ENCODE data around the gene MIOX. TPM values are rescaled to one million over a fixed set of nuclear protein-coding genes. Genes with fewer than 3 reads are reported as not detected.
A peak's percentile ranks its signal among the peaks of the same experiment; 100 is the strongest.

Gene MIOX
- total and polyA plus RNA-seq, 9 of the 15 experiments (the other 6 are each of a cell fraction or from before 2014, with no cell fraction given): 0.08 TPM; not detected in 8

DNA sequence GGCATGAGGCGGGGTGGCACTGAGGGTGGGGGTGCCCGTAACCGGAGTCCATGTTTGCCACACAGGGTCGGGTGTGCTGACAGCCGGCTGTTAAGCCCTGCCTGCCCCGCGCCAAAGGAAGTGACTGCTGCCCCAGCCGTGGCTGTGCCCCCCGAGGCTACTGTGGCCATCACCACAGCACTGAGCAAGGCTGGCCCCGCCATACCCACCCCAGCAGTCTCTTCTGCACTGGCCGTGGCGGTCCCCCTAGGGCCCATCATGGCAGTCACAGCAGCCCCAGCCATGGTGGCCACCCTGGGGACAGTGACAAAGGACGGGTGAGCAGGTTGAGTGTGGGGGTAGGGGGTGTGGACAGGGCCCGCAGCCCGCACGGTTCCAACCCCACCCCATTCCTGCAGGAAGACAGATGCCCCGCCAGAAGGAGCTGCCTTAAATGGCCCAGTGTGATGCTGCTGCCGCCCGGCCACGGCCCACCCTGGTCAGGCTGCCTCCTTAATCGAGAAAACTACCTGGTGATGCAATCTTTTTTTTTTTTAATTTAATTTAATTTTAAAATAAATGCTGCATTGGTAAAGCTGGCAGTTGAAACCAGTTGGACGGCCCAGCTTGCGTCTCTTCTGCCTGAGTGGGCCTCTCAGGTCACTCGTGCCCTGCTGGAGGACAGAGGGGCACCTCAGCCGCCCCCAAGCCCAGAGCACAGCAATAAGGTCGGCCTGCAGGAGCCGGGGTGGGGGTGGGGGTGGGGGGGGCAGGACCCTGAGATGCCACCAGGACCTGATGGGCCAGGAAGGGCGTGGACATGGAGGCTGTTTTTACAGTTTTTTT is 42.6 kb upstream of the MIOX start:
- no peak overlapping the region for H3K27ac ChIP-seq (ENCODE audit: extremely low read depth, low read depth, low read length)

More for the DNA sequence above, 42.6 kb upstream of the MIOX start:
- no peak overlapping the region for H3K4me2 ChIP-seq (ENCODE audit: insufficient read depth, low read length)
- peaks cover 72% of the 10 kb centered on the region; the same call in 1 of the 3 replicates for H3K36me3 ChIP-seq (ENCODE audit: control insufficient read depth, insufficient read depth, low read length)
- H2AFZ ChIP-seq (ENCODE audit: low read depth, low read length): no peak overlapping the region
- BruUV-seq (replicated peaks): no TSS peak
- peaks cover 0 to 39% of the 10 kb centered on the region in 2 experiments; a peak in 2 of 5 replicates for H3K4me1 ChIP-seq (replicated peaks in 1 of 2; ENCODE audit: control insufficient read depth in 2 of 2, insufficient read depth in 2 of 2, low read length in 2 of 2)
- DNase-seq (ENCODE audit: extremely low read depth in 1 of 4, low spot score in 3 of 4) (no peak), FAIRE-seq (no peak), ATAC-seq (peak; percentile 9; the same call in 2 of the 3 replicates)
- in situ Hi-C loops (cut with MboI) (no loop called here), intact Hi-C loops (cut with micrococcal nuclease) (no loop called here)
- H3K9me3 ChIP-seq (replicated peaks; ENCODE audit: control insufficient read depth, insufficient read depth, low read depth, low read length): no peaks in the 10 kb centered on the region
- H3K27me3 ChIP-seq (ENCODE audit: control insufficient read depth in 2 of 2, insufficient read depth in 2 of 2, low read length in 2 of 2): no peaks in the 10 kb centered on the region
- H3K79me2 ChIP-seq (ENCODE audit: control insufficient read depth, insufficient read depth, low read length): no peaks in the 10 kb centered on the region
- no peak overlapping the region for H3K4me3 ChIP-seq
- WGBS (ENCODE audit: insufficient coverage, low coverage, missing lambda C conversion rate): 91% methylated on average over 13 of the region's 28 CpGs
- H3K9me1 ChIP-seq (ENCODE audit: control insufficient read depth, insufficient read depth, low read length): no peaks in the 10 kb centered on the region
- ChIA-PET CTCF (ENCODE audit: low intra/inter-chr PET ratio) (no interaction called here), POLR2A (interaction anchor here (1.1 kb wide), 1 partner anchor 19 kb away, joined by 3 read pairs; no protein-coding TSS in a partner anchor)
- TF ChIP-seq MYNN (IDR thresholded peaks at IDR 0.05): peak; percentile 11; the same call in 1 of the 2 replicates
- TF ChIP-seq MYNN (CRISPR knock-in tag; IDR thresholded peaks at IDR 0.05): no peak
- no peak for TF ChIP-seq ZNF696 (CRISPR knock-in tag; conservative IDR thresholded peaks at IDR 0.05)
- peak; percentile 70 for TF ChIP-seq POLR2G (IDR thresholded peaks at IDR 0.05; ENCODE audit: low read depth, low read length)
- no peak for TF ChIP-seq CEBPG (CRISPR knock-in tag; IDR thresholded peaks at IDR 0.05)
- TF ChIP-seq CEBPG (tag; conservative IDR thresholded peaks at IDR 0.05 in 1 of 2, IDR thresholded peaks at IDR 0.05 in 1 of 2): 0 out of 4 replicates have a peak, but pooled peaks of 1 of the 2 experiments have one; percentile 22
- TF ChIP-seq RBM22 (IDR thresholded peaks at IDR 0.05; ENCODE audit: low read depth, low read length, poor library complexity, severe bottlenecking): peak; percentile 79
- peak; percentile 37; the same call in 1 of the 2 replicates for TF ChIP-seq POLR2A (conservative IDR thresholded peaks at IDR 0.05)
- TF ChIP-seq TAL1 (IDR thresholded peaks at IDR 0.05): no peak
- TF ChIP-seq ATF3 (IDR thresholded peaks at IDR 0.05): peak; percentile 46
- no peak for TF ChIP-seq ATF3 (CRISPR knock-in tag; conservative IDR thresholded peaks at IDR 0.05)
- no peak for TF ChIP-seq BCLAF1 (IDR thresholded peaks at IDR 0.05; ENCODE audit: borderline replicate concordance in 1 of 2, control insufficient read depth in 1 of 2, low read depth in 2 of 2, low read length in 1 of 2)
- no peak for TF ChIP-seq ARID1B (IDR thresholded peaks at IDR 0.05)
- TF ChIP-seq CBX8 (IDR thresholded peaks at IDR 0.05; ENCODE audit: borderline replicate concordance, extremely low read depth, low read depth, low read length, poor library complexity, severe bottlenecking): no peak
- TF ChIP-seq ZNF347 (CRISPR knock-in tag; IDR thresholded peaks at IDR 0.05; ENCODE audit: low read depth): no peak
- H4K20me1 ChIP-seq (replicated peaks; ENCODE audit: control insufficient read depth, insufficient read depth, low read length): no peaks in the 10 kb centered on the region
- no peak overlapping the region for H3K9ac ChIP-seq (ENCODE audit: insufficient read depth in 1 of 2, low read depth in 2 of 2, low read length in 2 of 2)
